Fibroblast of lung (primary cell): ENCODE results near the gene CNBD2. TPM values are rescaled to one million over a fixed set of nuclear protein-coding genes. Genes with fewer than 3 reads are reported as not detected.
A peak's percentile ranks its signal among the peaks of the same experiment; 100 is the strongest.

Experiments
- DNase-seq, 2 donors: peaks; one replicate each; pipeline versions ENCODE4 v3.0.0 to v3.0.0-alpha.2; 2010; ENCODE audit warnings: low read depth in 2 of 2
- H2AFZ ChIP-seq: 2 replicates; pipeline ENCODE4 v1.5.1; 2012; ENCODE audit warnings: low read length, control low read depth, inconsistent platforms
- H3K27ac ChIP-seq: 2 replicates; pipeline ENCODE4 v1.5.1; 2011; ENCODE audit warnings: low read length, control low read depth; ENCODE audit not compliant: insufficient read depth
- H3K27me3 ChIP-seq: 2 replicates; pipeline ENCODE4 v1.5.1; 2011; ENCODE audit warnings: mild to moderate bottlenecking, low read length; ENCODE audit not compliant: control insufficient read depth, insufficient read depth
- H3K36me3 ChIP-seq: 2 replicates; pipeline ENCODE4 v1.5.1; 2011; ENCODE audit warnings: low read length; ENCODE audit not compliant: control insufficient read depth, insufficient read depth
- H3K4me1 ChIP-seq: 2 replicates; pipeline ENCODE4 v1.5.1; 2011; ENCODE audit warnings: low read length; ENCODE audit not compliant: control insufficient read depth, insufficient read depth; ENCODE audit errors: extremely low read depth
- H3K4me2 ChIP-seq: 2 replicates; pipeline ENCODE4 v1.5.1; 2011; ENCODE audit warnings: low read length, control low read depth; ENCODE audit not compliant: insufficient read depth; ENCODE audit errors: extremely low read depth
- H3K4me3 ChIP-seq, 4 experiments: fragments of 200-600 bp in 1 of 4; sonication (generic) in 1 of 4; replicated peaks in 1 of 4; 2 replicates each; pipeline ENCODE4 v1.5.1; 2011 to 2016; ENCODE audit warnings: low read length in 4 of 4, low read depth in 3 of 4, mild to moderate bottlenecking in 3 of 4, control low read depth in 2 of 4, inconsistent platforms in 1 of 4, mixed read lengths in 1 of 4; ENCODE audit not compliant: insufficient read depth in 1 of 4; ENCODE audit errors: control extremely low read depth in 1 of 4
- H3K79me2 ChIP-seq: 2 replicates; pipeline ENCODE4 v1.5.1; 2012; ENCODE audit warnings: mild to moderate bottlenecking, low read length, inconsistent platforms; ENCODE audit not compliant: control insufficient read depth, insufficient read depth
- H3K9ac ChIP-seq: 2 replicates; pipeline ENCODE4 v1.5.1; 2011; ENCODE audit warnings: mild to moderate bottlenecking, low read length, control low read depth; ENCODE audit not compliant: insufficient read depth
- H3K9me3 ChIP-seq: 2 replicates; pipeline ENCODE4 v1.5.1; 2012; ENCODE audit warnings: low read depth, low read length; ENCODE audit not compliant: control insufficient read depth, insufficient read depth
- H4K20me1 ChIP-seq: 2 replicates; pipeline ENCODE4 v1.5.1; 2011; ENCODE audit warnings: low read length; ENCODE audit not compliant: control insufficient read depth, insufficient read depth; ENCODE audit errors: extremely low read depth
- EZH2 ChIP-seq: IDR thresholded peaks from 2 replicates; pipeline ENCODE4 v1.5.1; 2012; ENCODE audit warnings: low read length, control low read depth, mild to moderate bottlenecking; ENCODE audit errors: missing control alignments
- polyA plus RNA-seq, 2 donors: library from polyadenylated mRNA; depleted of rRNA in 1 of 2; stranded (reverse) in 1 of 2; unstranded in 1 of 2; fragments of >200 nt; gene quantifications; 2 replicates each; pipeline ENCODE4 v1.2.1, GENCODE V29; 2011 to 2012; ENCODE audit warnings: missing spikeins in 1 of 2
- total RNA-seq: library from RNA; depleted of rRNA; stranded (reverse); fragments of >200 nt; gene quantifications from 2 replicates; pipeline ENCODE4 v1.2.1, GENCODE V29; 2014
- TF ChIP-seq, protein P1 (sequence below), 2 donors: IDR thresholded peaks in 1 of 2; conservative IDR thresholded peaks in 1 of 2; 1 replicate in 1 of 2; 2 replicates in 1 of 2; pipeline ENCODE4 v1.5.1; 2011 to 2012; ENCODE audit warnings: low read length in 2 of 2, control low read depth in 1 of 2, inconsistent platforms in 1 of 2, low read depth in 1 of 2, mild to moderate bottlenecking in 1 of 2

The CNBD2 gene
- total and polyA plus RNA-seq, 2 donors (not counting 1 experiment from before 2014, with no cell fraction given) = 1.1 to 2.6 TPM

DNA sequence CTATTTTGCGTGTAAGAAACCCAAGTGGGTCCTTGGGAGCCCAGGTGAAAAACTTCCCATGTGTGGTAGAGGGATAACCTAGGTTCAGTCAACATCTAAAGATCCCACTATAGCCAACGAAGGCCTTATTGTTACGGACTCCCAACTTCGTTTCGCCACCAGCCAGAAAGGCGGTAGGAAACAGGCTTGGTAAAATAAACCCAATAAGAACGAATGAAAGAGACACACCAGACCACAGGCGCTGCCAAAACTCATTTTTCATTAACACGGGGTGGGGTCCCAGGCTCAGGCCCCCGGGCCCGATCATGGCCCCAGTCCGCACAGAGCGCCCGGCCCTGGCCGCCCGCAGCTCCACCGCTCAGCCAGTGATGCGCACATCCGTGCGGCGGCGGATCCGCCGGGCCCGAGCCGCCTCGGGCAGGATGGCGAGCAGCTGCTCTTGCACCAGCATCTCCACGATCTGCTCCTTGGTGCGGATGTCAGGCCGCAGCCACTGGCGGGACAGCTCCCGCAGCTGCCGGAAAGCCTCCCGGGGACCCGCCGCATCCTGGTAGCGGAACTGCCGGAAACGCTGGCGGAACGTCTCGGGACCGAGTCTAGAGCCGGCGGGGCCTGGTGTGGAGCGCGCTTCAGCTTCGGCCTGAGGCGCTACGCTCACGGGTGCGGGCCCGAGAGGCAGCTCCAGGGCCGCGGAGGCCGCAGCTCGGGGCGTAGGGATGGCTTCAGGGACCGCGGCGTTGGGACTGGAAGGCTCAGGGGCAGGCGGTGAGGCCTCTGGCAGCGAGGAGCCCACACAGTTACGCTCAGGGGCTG lies 14.8 kb upstream of the CNBD2 start:
- Histone ChIP-seq H3K9me3 (no peaks in the 10 kb centered on the region), H3K4me2 (peak overlapping the region; percentile 82), H3K27ac (peak overlapping the region; percentile 99), H3K36me3 (no peaks in the 10 kb centered on the region), H3K9ac (peak overlapping the region; percentile 99), H3K27me3 (no peaks in the 10 kb centered on the region), H3K4me1 (peaks cover 4% of the 10 kb centered on the region), H2AFZ (peak overlapping the region; percentile 46), H3K4me3 (peak overlapping the region; percentile 85 to 95 (median 88)), H3K79me2 (peaks cover 22% of the 10 kb centered on the region), H4K20me1 (no peaks in the 10 kb centered on the region)
- peak; percentile 45 to 51 for DNase-seq
- no peak for TF ChIP-seq EZH2
- TF ChIP-seq, protein P1, sequence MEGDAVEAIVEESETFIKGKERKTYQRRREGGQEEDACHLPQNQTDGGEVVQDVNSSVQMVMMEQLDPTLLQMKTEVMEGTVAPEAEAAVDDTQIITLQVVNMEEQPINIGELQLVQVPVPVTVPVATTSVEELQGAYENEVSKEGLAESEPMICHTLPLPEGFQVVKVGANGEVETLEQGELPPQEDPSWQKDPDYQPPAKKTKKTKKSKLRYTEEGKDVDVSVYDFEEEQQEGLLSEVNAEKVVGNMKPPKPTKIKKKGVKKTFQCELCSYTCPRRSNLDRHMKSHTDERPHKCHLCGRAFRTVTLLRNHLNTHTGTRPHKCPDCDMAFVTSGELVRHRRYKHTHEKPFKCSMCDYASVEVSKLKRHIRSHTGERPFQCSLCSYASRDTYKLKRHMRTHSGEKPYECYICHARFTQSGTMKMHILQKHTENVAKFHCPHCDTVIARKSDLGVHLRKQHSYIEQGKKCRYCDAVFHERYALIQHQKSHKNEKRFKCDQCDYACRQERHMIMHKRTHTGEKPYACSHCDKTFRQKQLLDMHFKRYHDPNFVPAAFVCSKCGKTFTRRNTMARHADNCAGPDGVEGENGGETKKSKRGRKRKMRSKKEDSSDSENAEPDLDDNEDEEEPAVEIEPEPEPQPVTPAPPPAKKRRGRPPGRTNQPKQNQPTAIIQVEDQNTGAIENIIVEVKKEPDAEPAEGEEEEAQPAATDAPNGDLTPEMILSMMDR (conservative IDR thresholded peaks at IDR 0.05 in 1 of 2, IDR thresholded peaks at IDR 0.05 in 1 of 2; ENCODE audit: low read depth in 1 of 2, low read length in 2 of 2) = no peak

DNA sequence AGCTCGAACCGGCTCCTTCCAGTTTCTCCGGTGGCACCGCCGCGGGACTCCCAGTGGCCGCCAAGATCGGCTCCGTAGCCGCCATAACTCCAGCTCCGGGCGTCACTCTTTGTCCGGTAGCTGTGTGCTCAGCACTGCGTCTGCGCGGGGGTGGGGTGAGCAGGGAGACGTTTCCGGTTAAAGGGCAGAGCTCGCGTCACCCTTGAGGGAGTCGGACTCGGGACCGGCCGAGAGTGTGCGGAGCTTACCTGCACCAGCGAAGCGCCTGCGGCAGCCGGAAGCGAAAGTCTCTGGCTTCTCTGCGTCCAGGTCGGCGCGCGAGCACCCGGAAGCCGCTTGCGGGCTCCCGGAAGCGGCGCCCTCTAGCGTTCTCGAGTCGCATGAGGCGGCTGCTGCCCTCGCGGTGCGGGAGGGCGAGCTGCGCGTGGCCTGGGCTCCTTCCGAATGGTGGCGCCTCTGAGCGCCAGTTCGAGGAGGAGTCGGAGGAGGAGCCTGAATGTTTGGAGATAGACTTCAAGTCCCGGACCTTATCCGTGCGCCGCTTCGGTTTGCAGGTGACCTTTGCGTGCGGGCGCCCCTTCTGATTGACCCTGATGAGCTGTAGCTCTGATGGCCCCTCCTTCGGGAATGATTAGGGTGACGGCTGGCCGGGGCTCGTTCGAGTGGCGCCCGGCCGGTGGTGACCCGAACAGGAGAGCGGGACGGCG lies 14.0 kb upstream of the CNBD2 start, which contains the start of gene SCAND1:
TSS of gene SCAND1 (minus strand) at position 303 of the 707 bp plus-strand sequence. CDS start at position 85, 218 bp downstream.
- DNase-seq = peak; percentile 95 to 98
- peak within 1 kb of the TSS; percentile 98 for H3K4me2 ChIP-seq
- peak within 1 kb of the TSS; percentile 99 for H3K9ac ChIP-seq
- H3K9me3 ChIP-seq = no peaks in the 10 kb centered on the region
- no peaks in the 10 kb centered on the region for H3K36me3 ChIP-seq
- H3K4me1 ChIP-seq = peaks cover 4% of the 10 kb centered on the region
- H3K27me3 ChIP-seq = no peaks in the 10 kb centered on the region
- H2AFZ ChIP-seq = peak within 1 kb of the TSS; percentile 91
- no peak for TF ChIP-seq EZH2
- TF ChIP-seq, protein P1 (conservative IDR thresholded peaks at IDR 0.05 in 1 of 2, IDR thresholded peaks at IDR 0.05 in 1 of 2; ENCODE audit: low read depth in 1 of 2, low read length in 2 of 2) = peak; percentile 87 to 90
- H4K20me1 ChIP-seq = no peaks in the 10 kb centered on the region
- peak within 1 kb of the TSS; percentile 85 to 95 (median 88) for H3K4me3 ChIP-seq
- peak within 1 kb of the TSS; percentile 99 for H3K27ac ChIP-seq
- H3K79me2 ChIP-seq = peaks cover 22% of the 10 kb centered on the region

DNA sequence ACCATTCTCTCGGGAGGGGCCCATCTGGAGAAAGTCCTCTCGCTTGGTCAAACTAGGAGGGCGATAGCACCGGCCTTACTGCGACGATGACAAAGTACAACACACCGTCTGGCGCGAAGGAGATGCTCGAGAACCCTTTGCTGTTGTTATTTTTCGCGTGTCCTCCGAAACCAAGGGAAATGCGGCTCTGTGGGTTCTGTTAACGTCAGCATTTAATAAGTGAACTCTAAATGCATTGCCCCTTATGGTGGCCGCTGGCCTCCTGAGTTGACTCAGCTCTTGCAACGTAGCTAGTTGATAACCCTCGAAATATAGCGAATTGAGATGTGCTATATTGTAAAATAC lies 13.5 kb upstream of the CNBD2 start:
- peak overlapping the region; percentile 81 to 95 (median 85) for H3K4me3 ChIP-seq
- H3K27ac ChIP-seq = peak overlapping the region; percentile 99
- peak; percentile 35 to 66 for DNase-seq
- H3K4me2 ChIP-seq = peak overlapping the region; percentile 98
- no peaks in the 10 kb centered on the region for H3K27me3 ChIP-seq
- peak overlapping the region; percentile 91 for H2AFZ ChIP-seq
- H3K9me3 ChIP-seq = no peaks in the 10 kb centered on the region
- peaks cover 22% of the 10 kb centered on the region for H3K79me2 ChIP-seq
- peaks cover 4% of the 10 kb centered on the region for H3K4me1 ChIP-seq
- no peak for TF ChIP-seq EZH2
- TF ChIP-seq, protein P1 (conservative IDR thresholded peaks at IDR 0.05 in 1 of 2, IDR thresholded peaks at IDR 0.05 in 1 of 2; ENCODE audit: low read depth in 1 of 2, low read length in 2 of 2) = no peak
- no peaks in the 10 kb centered on the region for H4K20me1 ChIP-seq
- peak overlapping the region; percentile 99 for H3K9ac ChIP-seq
- no peaks in the 10 kb centered on the region for H3K36me3 ChIP-seq
